HG03442 (cell line): ENCODE measurements around the gene PCK2.

ENCODE experiments used
- ATAC-seq: cut with Tn5 transposase; IDR thresholded peaks from one replicate; pipeline ENCODE4 v1.9.1; 2021; ENCODE audit warnings: mild to moderate bottlenecking, moderate library complexity; ENCODE audit not compliant: unreplicated experiment

Gene PCK2

DNA sequence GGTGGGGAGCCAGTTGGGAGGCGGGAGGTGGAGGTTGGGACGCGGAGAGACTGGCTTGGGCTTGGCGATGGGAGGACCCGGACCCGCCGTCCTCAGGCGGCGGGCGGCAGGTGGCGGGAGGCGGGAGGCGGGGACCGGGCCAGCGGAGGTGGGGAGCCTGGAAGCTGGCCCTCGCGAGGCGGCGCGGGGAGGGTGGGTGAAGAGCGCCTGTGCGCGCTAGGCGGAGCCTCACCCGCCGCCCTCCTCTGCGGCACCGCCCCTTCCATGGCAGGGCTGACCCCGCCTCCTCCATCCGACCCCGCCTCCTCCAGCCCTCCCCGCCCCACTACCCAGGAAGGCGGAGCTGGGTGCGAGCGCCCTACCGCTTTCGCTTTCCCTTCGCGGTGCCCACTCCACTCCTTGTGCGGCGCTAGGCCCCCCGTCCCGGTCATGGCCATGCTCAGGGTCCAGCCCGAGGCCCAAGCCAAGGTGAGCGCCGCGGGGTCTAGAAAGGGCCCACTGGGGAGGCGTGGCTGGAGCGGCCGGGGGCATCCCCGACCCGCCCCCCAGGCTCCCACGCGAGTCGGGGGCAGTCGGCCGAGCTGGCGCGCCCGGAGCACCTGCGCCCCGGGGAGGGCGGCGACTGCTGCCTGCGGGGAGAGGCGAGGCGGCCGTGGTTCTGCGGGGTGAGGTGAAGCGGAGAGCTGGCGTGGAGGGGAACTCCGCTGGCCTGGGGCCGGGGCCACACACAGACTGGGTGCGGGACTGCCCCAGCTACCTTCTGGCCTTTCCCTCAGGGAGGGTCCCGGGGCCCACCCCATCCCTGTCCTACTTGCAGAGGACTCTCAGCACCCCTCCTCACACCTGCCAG lies 41.9 kb downstream of the PCK2 start, which contains the start of gene PSME1:
Gene PSME1, plus strand, starts transcription at position 361 of the 850 bp plus-strand sequence. Its CDS starts 69 bp downstream, at position 430.
- peak; percentile 80 for ATAC-seq

DNA sequence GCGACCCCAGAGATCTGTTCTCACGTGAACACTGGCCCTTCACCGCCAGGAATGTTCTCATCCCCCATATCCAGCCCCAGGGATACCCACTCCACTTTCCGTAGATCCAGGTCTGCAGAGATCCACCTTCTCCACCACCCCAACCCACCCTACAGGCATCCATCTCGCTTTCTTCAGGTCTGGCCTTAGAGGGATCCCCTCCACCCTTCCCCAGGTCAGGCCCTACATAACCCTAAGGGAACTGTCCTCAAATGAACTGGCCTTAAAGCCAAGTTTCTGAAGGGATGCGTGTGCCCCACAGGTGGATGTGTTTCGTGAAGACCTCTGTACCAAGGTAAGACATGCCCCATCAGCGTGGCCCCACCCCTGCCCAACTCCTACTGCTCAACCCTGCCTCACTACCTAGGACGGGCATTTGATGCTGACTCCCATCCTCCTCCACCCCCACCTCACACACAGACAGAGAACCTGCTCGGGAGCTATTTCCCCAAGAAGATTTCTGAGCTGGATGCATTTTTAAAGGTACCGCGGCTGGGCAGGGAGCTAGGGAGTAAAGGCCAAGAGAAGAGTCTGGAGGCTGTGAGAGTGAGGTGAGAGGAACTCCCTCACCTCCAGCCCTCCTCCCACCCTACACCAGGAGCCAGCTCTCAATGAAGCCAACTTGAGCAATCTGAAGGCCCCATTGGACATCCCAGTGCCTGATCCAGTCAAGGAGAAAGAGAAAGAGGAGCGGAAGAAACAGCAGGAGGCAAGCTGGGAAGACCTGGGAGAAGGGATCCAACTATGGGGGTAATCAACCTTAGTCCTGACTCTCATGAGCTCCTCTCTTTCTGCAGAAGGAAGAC lies 42.8 kb downstream of the PCK2 start:
- no peak for ATAC-seq

GRCh38 chr14:24137529-24138395 lies 43.7 kb downstream of the PCK2 start:
- ATAC-seq = no peak

DNA sequence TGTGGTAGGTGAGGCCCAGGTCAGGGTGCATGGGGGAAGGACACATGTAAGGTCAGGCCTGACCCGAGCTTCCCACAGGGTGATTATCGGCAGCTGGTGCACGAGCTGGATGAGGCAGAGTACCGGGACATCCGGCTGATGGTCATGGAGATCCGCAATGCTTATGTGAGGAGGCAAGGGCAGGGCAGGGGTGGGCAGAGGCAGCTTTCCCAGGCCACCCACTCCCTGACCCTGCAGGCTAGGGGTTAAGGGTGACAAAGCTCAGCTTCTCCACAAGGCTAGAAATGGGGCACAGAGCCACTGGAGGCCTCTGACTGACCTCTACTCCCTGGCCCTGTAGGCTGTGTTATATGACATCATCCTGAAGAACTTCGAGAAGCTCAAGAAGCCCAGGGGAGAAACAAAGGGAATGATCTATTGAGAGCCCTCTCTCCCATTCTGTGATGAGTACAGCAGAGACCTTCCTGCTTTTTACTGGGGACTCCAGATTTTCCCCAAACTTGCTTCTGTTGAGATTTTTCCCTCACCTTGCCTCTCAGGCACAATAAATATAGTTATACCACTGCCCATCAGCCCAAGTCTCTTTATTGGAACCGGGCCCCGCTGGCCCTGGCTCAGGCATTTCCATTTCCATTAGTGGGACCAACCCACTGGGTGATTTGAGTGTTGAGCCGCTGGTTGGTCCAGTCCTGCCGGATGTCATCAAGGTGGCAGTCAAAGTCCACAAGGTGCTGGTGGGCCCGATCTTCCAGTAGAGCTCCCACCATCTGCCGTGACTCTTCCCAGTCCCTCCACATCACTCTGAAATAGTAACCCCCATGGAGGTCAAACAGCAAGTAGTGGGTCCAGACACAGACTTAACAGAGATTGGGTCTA lies 44.5 kb downstream of the PCK2 start:
- no peak for ATAC-seq

DNA sequence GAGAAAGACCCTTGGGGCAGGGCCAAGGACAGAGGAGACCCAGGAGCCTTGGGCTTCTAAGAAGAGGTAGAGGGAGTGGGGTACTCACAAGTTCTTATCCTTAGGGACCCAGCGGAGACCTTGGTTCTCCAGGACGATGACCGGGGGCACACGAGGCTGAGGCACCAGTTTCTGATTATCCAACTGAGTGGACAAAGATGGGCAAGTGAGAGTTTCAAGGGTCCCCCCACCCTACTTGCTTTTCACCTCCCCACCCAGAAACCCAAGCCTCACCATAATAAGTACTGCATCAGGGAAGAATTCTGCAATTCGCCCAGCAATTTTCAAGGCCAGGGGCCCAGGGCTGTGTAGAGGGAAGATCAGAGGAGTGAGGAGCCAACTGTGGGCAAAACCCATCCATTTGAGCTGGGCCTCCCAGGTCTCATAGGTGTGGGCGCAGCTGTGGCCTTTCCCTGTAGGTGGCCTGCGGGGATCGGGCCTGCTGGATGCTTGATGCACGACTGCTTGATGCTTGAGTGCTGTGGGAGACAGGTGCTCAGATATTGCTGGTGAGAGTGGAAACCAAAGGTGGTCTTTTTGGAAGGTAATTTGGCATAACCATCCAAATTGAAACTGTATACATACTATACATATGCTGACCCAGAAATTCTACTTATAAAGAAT lies 45.3 kb downstream of the PCK2 start:
- no peak for ATAC-seq

DNA sequence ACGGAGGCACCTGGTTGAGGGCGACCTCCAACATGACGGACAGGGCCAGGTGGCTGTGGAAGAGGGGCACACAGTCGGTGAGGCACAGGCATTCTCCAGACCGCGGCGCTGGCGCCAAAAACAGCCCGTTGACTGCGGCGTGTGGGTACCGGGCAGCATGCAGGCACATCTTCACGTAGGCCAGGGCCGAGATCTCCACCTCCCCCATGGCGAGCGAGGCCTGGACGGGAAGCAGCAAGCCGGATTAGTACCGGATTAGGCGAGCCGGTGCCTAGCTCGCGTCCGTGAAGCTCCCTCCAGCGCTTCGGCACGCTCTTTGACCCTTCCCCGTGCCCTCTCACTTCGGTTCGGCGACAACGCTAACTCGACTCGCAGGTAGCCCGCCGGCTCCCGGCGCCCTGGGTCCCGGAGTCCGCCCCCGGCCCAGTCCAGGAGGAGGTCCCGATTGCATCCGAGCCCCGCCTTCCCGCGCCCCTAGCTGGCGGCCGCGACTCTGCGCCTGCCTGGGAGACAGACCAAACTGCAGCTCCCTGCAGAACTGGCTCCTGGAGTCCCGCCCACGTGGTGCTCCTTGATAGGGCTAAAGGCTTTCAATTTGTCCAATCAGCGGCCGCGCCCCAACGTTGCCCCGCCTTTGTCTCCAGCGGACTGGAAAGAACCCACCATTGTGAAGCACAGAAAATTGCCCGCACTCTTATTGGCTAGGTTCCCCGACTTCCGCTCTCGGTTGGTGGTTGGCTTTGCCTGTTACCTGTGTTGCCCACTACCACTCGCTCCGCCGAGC lies 47.2 kb downstream of the PCK2 start, which contains the start of gene EMC9:
Gene EMC9, minus strand, starts transcription at position 495 of the 784 bp plus-strand sequence. Its CDS starts 287 bp downstream, at position 208.
- ATAC-seq = peak; percentile 81

DNA sequence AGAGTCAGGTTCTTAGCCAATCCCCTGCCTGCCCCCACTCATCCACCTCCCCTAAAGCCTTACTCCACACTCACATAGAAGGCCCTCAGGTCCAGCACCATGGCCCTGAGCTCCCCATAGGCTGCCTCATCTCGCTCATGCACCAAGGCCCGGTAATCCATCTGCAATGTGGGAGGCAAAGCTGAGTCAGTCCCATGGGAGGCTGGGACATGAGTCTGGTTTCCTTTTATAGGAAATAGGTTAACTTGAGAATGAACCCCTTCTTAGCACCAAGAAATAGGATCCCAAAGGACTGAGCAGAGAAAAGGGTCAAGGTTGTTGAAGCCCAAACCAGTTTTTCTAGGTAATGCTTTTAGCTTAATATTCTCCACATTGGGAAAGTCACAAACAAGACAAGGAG lies 49.4 kb downstream of the PCK2 start:
- no peak for ATAC-seq

GRCh38 chr14:24144451-24144850 lies 50.3 kb downstream of the PCK2 start:
- no peak for ATAC-seq

DNA sequence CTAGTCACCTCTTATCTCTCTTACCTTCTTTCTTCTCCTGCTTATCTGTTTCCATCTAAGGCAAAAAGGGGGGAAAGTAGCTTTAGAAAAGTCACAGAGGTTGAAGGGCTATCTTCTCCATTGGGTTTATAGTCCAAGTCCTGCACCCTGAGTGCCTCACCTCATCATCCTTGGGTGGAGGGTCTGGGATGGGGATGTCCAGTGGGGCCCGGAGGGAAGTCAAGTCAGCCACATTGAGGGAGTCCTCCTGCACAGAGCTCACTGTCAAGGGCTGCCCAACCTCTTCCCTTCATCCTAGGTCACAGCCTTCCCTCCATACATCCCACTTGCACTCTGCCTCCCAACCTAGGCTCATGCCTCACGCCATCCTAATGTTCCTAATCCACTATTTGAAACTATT lies 51.1 kb downstream of the PCK2 start:
- no peak for ATAC-seq

GRCh38 chr14:24145690-24146452 lies 51.8 kb downstream of the PCK2 start:
- no peak for ATAC-seq

DNA sequence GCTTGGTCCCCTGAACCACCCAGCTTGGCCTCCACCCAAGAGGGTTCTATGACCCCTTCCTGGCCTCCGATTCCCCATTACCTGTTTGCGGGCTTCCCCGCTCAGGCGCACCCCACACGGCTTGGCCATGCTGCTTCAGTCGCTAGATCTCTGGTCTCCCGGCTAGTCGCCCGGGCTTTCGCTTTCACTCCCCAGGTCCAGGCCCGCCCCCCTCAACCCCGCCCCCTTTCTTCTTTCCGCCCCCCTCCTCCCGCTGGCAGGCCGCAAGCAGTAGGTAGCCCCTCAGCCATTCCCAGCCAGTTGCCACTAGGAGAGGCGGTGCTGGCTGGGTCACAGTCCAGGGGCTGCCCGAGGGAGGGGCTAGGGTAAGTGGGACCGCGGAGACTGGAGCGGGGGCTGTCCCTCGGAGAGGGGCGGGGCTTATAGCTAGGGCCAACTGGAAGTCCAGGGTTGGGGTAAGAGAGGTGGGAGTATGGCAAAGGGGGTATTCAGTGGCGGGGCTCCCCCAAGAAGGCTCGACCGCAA lies 52.4 kb downstream of the PCK2 start, which contains the start of gene PSME2:
Gene PSME2, minus strand, starts transcription at position 158 of the 525 bp plus-strand sequence. Its CDS starts 29 bp downstream, at position 129.
- peak; percentile 58 for ATAC-seq

GRCh38 chr14:24146978-24147760 lies 53.1 kb downstream of the PCK2 start, which contains the start of gene RNF31:
Gene RNF31 (plus strand): TSS chr14:24147498. CDS start chr14:24147699, 201 bp downstream.
- peak; percentile 86 for ATAC-seq

- ATAC-seq = no peak
Measured at GRCh38 chr14:24147761-24148428, 53.8 kb downstream of the PCK2 start.

DNA sequence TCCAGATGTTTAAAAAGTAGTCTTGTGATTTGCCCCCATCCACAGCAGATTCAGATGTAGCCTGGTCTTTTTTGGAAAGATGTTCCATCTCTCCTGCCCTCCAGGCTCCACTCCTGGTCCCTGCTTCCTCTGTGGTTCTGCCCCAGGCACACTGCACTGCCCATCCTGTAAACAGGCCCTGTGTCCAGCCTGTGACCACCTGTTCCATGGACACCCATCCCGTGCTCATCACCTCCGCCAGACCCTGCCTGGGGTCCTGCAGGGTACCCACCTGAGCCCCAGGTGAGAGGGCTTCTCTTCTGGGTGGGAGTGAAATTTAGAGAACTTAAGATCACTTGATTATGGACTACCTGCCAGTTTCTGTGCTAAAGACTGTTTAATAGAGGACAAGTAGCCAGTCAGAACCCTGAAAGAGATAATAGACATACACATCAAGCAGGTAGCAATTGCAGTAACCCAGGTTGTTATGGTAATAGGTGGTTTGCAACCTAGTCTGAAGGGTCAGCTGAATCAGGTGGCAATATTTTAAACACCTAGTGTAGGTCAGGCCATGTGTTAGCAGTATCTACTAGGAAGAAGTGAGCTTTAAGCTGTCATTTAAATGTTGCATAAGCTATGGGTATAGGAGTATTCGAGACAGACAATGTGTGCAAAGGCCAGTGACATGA lies 55.3 kb downstream of the PCK2 start:
- ATAC-seq = no peak

DNA sequence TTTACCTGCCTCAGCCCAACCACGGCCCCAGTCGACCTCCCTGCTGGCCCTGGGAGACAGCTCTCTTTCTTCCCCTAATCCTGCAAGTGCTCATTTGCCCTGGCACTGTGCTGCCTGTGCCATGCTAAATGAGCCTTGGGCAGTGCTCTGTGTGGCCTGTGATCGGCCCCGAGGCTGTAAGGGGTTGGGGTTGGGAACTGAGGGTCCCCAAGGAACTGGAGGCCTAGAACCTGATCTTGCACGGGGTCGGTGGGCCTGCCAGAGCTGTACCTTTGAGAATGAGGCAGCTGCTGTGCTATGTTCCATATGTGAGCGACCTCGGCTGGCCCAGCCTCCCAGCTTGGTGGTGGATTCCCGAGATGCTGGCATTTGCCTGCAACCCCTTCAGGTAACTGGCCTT lies 56.0 kb downstream of the PCK2 start:
- no peak for ATAC-seq
